Panc1 (cell line): Measurements from ENCODE around the gene GNG4. TPM values are rescaled to one million over a fixed set of nuclear protein-coding genes. Genes with fewer than 3 reads are reported as not detected.

Experiments used
- ATAC-seq: fragments of 200-7000 bp; cut with Tn5 transposase; 2 replicates; pipeline ENCODE4 v1.9.1; 2020; ENCODE audit warnings: mild to moderate bottlenecking, moderate library complexity
- BruUV-seq: library from RNA; stranded (reverse); fragments of 400-500 nt; replicated peaks from 2 replicates; lab custom pipeline; 2021; lab: Mats Ljungman, UMichigan
- CTCF ChIA-PET: fragments of 300-600 bp; sonication (Branson Sonifier 250); formaldehyde crosslinking; loops from one replicate; lab custom pipeline; 2022; ENCODE audit warnings: antibody characterized with exemption; lab: Charles Lee
- POLR2A ChIA-PET: fragments of 300-600 bp; sonication (Branson Sonifier 250); formaldehyde crosslinking; loops from one replicate; lab custom pipeline; 2022; ENCODE audit warnings: antibody characterized with exemption; lab: Charles Lee
- DNase-seq: peaks from one replicate; pipeline ENCODE4 v3.0.0-alpha.2; 2010; ENCODE audit warnings: low read depth, low spot score
- H3K27ac ChIP-seq: 2 replicates; pipeline ENCODE4 v1.5.1; 2011; ENCODE audit warnings: mild to moderate bottlenecking, low read length, inconsistent platforms
- H3K27me3 ChIP-seq: fragments of 200-500 bp; sonication (Bioruptor generic); 2 replicates; pipeline ENCODE4 v1.6.0; 2014; ENCODE audit warnings: low read length, inconsistent platforms; ENCODE audit not compliant: control insufficient read depth, insufficient read depth
- H3K36me3 ChIP-seq: fragments of 200-500 bp; sonication (Bioruptor generic); 2 replicates; pipeline ENCODE4 v1.5.1; 2014; ENCODE audit warnings: inconsistent platforms, mild to moderate bottlenecking, low read length, moderate library complexity; ENCODE audit not compliant: control insufficient read depth, insufficient read depth
- H3K4me1 ChIP-seq: 2 replicates; pipeline ENCODE4 v1.5.1; 2011; ENCODE audit warnings: inconsistent platforms, mild to moderate bottlenecking, low read length, moderate library complexity; ENCODE audit not compliant: control insufficient read depth, insufficient read depth
- H3K4me3 ChIP-seq, 2 experiments: 2 replicates each; pipeline ENCODE4 v1.5.1; 2011 to 2012; ENCODE audit warnings: low read depth in 2 of 2, low read length in 2 of 2, mild to moderate bottlenecking in 2 of 2, inconsistent platforms in 1 of 2, moderate library complexity in 1 of 2
- H3K9me3 ChIP-seq: fragments of 200-500 bp; sonication (Bioruptor generic); 2 replicates; pipeline ENCODE4 v1.5.1; 2014; ENCODE audit warnings: low read depth, mild to moderate bottlenecking, inconsistent platforms, low read length, moderate library complexity; ENCODE audit not compliant: control insufficient read depth, insufficient read depth
- POLR2AphosphoS5 ChIP-seq: IDR thresholded peaks from 2 replicates; pipeline ENCODE4 v1.6.1; 2012; ENCODE audit warnings: mild to moderate bottlenecking, low read depth, low read length, moderate library complexity
- SIN3A ChIP-seq: IDR thresholded peaks from 2 replicates; pipeline ENCODE4 v1.6.1; 2012; ENCODE audit warnings: low read depth, mild to moderate bottlenecking, low read length, moderate library complexity, borderline replicate concordance; ENCODE audit not compliant: insufficient read depth
- TCF7L2 ChIP-seq: IDR thresholded peaks from 2 replicates; pipeline ENCODE4 v1.6.1; 2011; ENCODE audit warnings: mild to moderate bottlenecking, low read depth, low read length, inconsistent platforms
- in situ Hi-C: cut with HindIII; loops from 2 replicates; pipeline ENCODE4 v1.10.0; 2016; ENCODE audit warnings: low sequenced_read_pairs, low pct_unique_long_range_greater_than_20kb
- intact Hi-C: fragments of 100-400 bp; cut with micrococcal nuclease; formaldehyde crosslinking; loops from one replicate; pipeline ENCODE4 v1.10.0; 2022; ENCODE audit not compliant: unreplicated experiment
- total RNA-seq: library from RNA; stranded (reverse); gene quantifications from one replicate; pipeline ENCODE4 v1.2.1, GENCODE V29; 2021; ENCODE audit not compliant: unreplicated experiment
- TF ChIP-seq, protein P1 (sequence below), 2 experiments: IDR thresholded peaks; 2 replicates each; pipeline ENCODE4 v1.6.1; 2011 to 2012; ENCODE audit warnings: low read depth in 2 of 2, control low read depth in 1 of 2, low read length in 1 of 2, mild to moderate bottlenecking in 1 of 2, moderate library complexity in 1 of 2; ENCODE audit not compliant: insufficient read depth in 1 of 2
- TF ChIP-seq, protein P2 (sequence below): fragments of 450-650 bp; IDR thresholded peaks from 2 replicates; pipeline ENCODE4 v1.5.1; 2017; ENCODE audit warnings: mild to moderate bottlenecking

The GNG4 gene
- total RNA-seq, 1 experiment from 2014 or later: 1.1 TPM

DNA sequence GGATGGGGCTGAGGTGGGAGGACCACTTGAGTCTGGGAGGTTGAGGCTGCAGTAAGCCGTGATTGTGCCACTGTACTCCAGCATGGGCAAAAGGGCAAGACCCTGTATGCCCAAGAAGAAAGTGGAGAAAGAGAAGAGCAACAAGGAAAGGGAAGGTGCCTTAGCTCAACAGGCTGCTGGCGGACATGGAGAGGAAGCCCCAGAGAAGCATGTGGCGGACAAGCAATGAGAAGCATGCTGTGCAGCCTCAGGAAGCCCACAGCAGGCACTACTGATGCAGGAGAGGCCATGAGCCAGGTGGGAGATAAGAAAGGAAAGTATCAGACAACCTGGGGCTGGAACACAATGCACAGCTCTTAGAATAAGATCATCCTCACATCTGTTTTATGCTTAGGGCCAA is 32.6 kb upstream of the GNG4 start:
- no TSS peak for BruUV-seq

DNA sequence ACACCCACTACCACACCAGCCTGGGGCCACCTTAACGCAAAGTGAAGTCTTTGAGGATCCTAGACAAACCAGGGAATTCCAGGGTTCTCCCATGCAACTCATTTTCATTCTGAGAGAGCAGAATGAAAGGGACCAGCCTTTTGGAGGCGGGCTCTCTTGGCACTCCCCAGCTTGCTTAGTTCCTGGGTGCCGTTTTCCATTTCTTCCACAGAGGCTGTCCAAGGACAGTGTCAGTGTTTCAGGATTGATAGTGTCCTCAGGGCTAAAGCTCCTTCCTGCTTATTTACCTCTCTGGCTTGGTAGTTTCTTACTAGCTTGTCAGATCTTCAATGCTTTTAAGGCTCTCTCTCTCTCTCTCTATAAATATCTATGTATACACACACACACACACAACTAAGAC is 30.1 kb upstream of the GNG4 start:
- H3K4me1 ChIP-seq: no peaks in the 10 kb centered on the region
- no TSS peak for BruUV-seq
- ChIA-PET POLR2A (interaction anchor here (0.6 kb wide), 1 partner anchor 64 kb away, joined by 3 read pairs; no protein-coding TSS in a partner anchor), CTCF (no interaction called here)
- intact Hi-C loops: no loop called here
- H3K9me3 ChIP-seq: peaks cover 11% of the 10 kb centered on the region; the same call in 1 of the 2 replicates
- H3K4me3 ChIP-seq: no peak overlapping the region
- no peak for ATAC-seq
- DNase-seq: no peak
- H3K27me3 ChIP-seq: no peaks in the 10 kb centered on the region
- in situ Hi-C loops: no loop called here
- H3K36me3 ChIP-seq: peaks cover 6% of the 10 kb centered on the region
- TF ChIP-seq SIN3A (no peak), TCF7L2 (no peak), POLR2AphosphoS5 (no peak)
- TF ChIP-seq, protein P1, sequence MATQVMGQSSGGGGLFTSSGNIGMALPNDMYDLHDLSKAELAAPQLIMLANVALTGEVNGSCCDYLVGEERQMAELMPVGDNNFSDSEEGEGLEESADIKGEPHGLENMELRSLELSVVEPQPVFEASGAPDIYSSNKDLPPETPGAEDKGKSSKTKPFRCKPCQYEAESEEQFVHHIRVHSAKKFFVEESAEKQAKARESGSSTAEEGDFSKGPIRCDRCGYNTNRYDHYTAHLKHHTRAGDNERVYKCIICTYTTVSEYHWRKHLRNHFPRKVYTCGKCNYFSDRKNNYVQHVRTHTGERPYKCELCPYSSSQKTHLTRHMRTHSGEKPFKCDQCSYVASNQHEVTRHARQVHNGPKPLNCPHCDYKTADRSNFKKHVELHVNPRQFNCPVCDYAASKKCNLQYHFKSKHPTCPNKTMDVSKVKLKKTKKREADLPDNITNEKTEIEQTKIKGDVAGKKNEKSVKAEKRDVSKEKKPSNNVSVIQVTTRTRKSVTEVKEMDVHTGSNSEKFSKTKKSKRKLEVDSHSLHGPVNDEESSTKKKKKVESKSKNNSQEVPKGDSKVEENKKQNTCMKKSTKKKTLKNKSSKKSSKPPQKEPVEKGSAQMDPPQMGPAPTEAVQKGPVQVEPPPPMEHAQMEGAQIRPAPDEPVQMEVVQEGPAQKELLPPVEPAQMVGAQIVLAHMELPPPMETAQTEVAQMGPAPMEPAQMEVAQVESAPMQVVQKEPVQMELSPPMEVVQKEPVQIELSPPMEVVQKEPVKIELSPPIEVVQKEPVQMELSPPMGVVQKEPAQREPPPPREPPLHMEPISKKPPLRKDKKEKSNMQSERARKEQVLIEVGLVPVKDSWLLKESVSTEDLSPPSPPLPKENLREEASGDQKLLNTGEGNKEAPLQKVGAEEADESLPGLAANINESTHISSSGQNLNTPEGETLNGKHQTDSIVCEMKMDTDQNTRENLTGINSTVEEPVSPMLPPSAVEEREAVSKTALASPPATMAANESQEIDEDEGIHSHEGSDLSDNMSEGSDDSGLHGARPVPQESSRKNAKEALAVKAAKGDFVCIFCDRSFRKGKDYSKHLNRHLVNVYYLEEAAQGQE (IDR thresholded peaks at IDR 0.05; ENCODE audit: insufficient read depth in 1 of 2, low read depth in 2 of 2, low read length in 1 of 2): no peak
- TF ChIP-seq, protein P2, sequence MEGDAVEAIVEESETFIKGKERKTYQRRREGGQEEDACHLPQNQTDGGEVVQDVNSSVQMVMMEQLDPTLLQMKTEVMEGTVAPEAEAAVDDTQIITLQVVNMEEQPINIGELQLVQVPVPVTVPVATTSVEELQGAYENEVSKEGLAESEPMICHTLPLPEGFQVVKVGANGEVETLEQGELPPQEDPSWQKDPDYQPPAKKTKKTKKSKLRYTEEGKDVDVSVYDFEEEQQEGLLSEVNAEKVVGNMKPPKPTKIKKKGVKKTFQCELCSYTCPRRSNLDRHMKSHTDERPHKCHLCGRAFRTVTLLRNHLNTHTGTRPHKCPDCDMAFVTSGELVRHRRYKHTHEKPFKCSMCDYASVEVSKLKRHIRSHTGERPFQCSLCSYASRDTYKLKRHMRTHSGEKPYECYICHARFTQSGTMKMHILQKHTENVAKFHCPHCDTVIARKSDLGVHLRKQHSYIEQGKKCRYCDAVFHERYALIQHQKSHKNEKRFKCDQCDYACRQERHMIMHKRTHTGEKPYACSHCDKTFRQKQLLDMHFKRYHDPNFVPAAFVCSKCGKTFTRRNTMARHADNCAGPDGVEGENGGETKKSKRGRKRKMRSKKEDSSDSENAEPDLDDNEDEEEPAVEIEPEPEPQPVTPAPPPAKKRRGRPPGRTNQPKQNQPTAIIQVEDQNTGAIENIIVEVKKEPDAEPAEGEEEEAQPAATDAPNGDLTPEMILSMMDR: no peak
- H3K27ac ChIP-seq: no peak overlapping the region

More for the DNA sequence above, 32.6 kb upstream of the GNG4 start:
- ChIA-PET POLR2A (no interaction called here), CTCF (no interaction called here)
- no peaks in the 10 kb centered on the region for H3K4me1 ChIP-seq
- H3K4me3 ChIP-seq: no peak overlapping the region
- ATAC-seq (no peak), DNase-seq (no peak)
- TF ChIP-seq TCF7L2 (no peak), SIN3A (no peak), POLR2AphosphoS5 (no peak)
- TF ChIP-seq, protein P1 (IDR thresholded peaks at IDR 0.05; ENCODE audit: insufficient read depth in 1 of 2, low read depth in 2 of 2, low read length in 1 of 2): no peak
- TF ChIP-seq, protein P2: no peak
- no peak overlapping the region for H3K27ac ChIP-seq
- no peaks in the 10 kb centered on the region for H3K27me3 ChIP-seq
- H3K36me3 ChIP-seq: peaks cover 5% of the 10 kb centered on the region
- intact Hi-C loops (no loop called here), in situ Hi-C loops (no loop called here)
- H3K9me3 ChIP-seq: no peaks in the 10 kb centered on the region
